ENCODE data around the gene PRSS50.
"Not testable (repeated sequence)": the region's sequence is repeated elsewhere in the genome, so short reads cannot be mapped to it uniquely, and the experiment has no call there.

PRSS50 gene

GRCh38 chr3:46717447-46718231 lies at the start of gene PRSS50:
Gene PRSS50, minus strand, starts transcription at chr3:46717869. Its CDS starts 45 bp downstream, at chr3:46717824.
- no peak for DNase-seq

GRCh38 chr3:46764206-46764605 lies 46.5 kb upstream of the PRSS50 start:
- no peak for DNase-seq

- DNase-seq: no peak
Observed at GRCh38 chr3:46763178-46763577, 45.5 kb upstream of the PRSS50 start.

GRCh38 chr3:46759239-46760167 lies 41.8 kb upstream of the PRSS50 start:
- DNase-seq: no peak

GRCh38 chr3:46756642-46757041 lies 39.0 kb upstream of the PRSS50 start:
- no peak for DNase-seq

GRCh38 chr3:46755646-46756045 lies 38.0 kb upstream of the PRSS50 start:
- no peak for DNase-seq

- DNase-seq: not testable (repeated sequence)
Observed at GRCh38 chr3:46753127-46753526, 35.5 kb upstream of the PRSS50 start.

GRCh38 chr3:46750555-46751038 lies 32.9 kb upstream of the PRSS50 start:
- DNase-seq: no peak

- DNase-seq: no peak
Observed at GRCh38 chr3:46749129-46749528, 31.5 kb upstream of the PRSS50 start.

- DNase-seq: no peak
Observed at GRCh38 chr3:46748170-46748569, 30.5 kb upstream of the PRSS50 start.

GRCh38 chr3:46746711-46747110 lies 29.0 kb upstream of the PRSS50 start:
- DNase-seq: no peak

GRCh38 chr3:46742992-46743585 lies 25.4 kb upstream of the PRSS50 start:
- no peak for DNase-seq

GRCh38 chr3:46739565-46739964 lies 21.9 kb upstream of the PRSS50 start:
- DNase-seq: not testable (repeated sequence)

- DNase-seq: no peak
Observed at GRCh38 chr3:46737329-46737731, 19.7 kb upstream of the PRSS50 start.

- no peak for DNase-seq
Observed at GRCh38 chr3:46736006-46736872, 18.6 kb upstream of the PRSS50 start.

GRCh38 chr3:46734773-46735172 lies 17.1 kb upstream of the PRSS50 start:
- no peak for DNase-seq

- no peak for DNase-seq
Observed at GRCh38 chr3:46733026-46733800, 15.5 kb upstream of the PRSS50 start.

GRCh38 chr3:46731795-46732194 lies 14.1 kb upstream of the PRSS50 start:
- DNase-seq: no peak

- DNase-seq: no peak
Observed at GRCh38 chr3:46730819-46731218, 13.2 kb upstream of the PRSS50 start.

GRCh38 chr3:46729038-46729437 lies 11.4 kb upstream of the PRSS50 start:
- DNase-seq: no peak

GRCh38 chr3:46725621-46726314 lies 8.1 kb upstream of the PRSS50 start:
- DNase-seq: no peak
